GOT3 (cell line): ENCODE results near the gene SIRT1.
"Not testable (repeated sequence)": the region's sequence is repeated elsewhere in the genome, so short reads cannot be mapped to it uniquely, and the experiment has no call there.

ENCODE experiments used
- DNase-seq: peaks from one replicate; lab custom pipeline; 2025; ENCODE audit warnings: mixed read lengths; lab: John Stamatoyannopoulos, UW

The SIRT1 gene

GRCh38 chr10:67884313-67884841 is at the start of gene SIRT1:
TSS of gene SIRT1 (plus strand) at chr10:67884656. CDS start at chr10:67884722, 66 bp downstream.
- peak; percentile 78 for DNase-seq

- DNase-seq: not testable (repeated sequence)
These were observed 48.7 kb upstream of the SIRT1 start for GRCh38 chr10:67835541-67836394.

DNA sequence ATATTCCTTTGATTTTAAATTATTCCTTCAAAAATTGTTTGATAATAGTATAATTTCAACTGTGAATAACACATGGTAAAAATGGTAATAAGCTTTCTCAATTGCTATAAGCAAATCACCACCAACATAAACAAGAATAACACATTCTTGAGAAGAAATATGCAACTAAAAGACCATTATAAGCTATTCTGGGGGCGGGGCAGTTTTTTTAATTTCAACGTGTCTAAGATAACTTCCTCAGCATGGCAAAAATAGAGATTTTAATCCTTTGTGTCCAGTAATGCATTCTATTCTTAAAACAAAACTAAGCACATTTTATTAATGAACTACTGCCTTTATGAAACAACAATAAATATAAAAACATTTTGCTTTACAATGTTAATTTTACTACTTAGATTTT is 48.0 kb upstream of the SIRT1 start:
- DNase-seq: no peak

DNA sequence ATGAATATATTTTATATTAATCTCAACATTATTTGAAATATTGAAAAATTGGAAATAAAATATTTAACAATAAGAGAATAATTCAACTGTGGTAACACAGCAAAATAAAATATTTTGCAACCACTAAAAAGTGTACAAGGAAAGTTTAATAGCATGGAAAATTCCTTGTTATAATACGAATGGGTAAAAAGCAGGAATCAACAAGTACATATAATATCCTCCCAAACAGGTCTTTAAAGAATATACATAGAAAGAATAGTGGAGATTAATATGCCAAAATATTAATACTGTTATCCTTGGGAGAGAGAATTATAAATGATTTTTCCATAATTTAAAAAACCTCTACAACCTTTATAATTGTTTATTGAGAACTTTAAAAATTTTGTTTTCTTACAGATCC is 47.5 kb upstream of the SIRT1 start:
- no peak for DNase-seq

- DNase-seq: no peak
These were observed 46.7 kb upstream of the SIRT1 start, which contains the start of gene DNAJC12 for GRCh38 chr10:67837541-67838314. TSS of gene DNAJC12 (minus strand) at chr10:67838188. CDS start at chr10:67838011, 177 bp downstream.

GRCh38 chr10:67839511-67839910 is 44.9 kb upstream of the SIRT1 start:
- not testable (repeated sequence) for DNase-seq

DNA sequence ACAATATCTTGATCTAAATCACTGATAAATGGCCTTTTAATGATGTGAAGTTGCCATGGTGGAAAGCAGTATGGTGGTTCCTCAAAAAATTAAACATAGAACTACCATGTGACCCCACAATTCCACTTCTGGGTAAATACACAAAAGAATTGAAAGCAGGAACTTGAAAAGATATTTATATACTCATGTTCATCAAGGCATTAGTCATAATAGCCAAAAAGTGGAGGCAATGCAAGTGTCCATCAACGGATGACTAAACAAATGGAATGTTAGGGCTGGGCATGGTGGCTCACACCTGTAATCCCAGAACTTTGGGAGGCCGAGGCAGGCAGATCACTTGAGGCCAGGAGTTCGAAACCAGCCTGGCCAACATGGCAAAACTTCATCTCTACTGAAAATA is 44.5 kb upstream of the SIRT1 start:
- DNase-seq: no peak

DNA sequence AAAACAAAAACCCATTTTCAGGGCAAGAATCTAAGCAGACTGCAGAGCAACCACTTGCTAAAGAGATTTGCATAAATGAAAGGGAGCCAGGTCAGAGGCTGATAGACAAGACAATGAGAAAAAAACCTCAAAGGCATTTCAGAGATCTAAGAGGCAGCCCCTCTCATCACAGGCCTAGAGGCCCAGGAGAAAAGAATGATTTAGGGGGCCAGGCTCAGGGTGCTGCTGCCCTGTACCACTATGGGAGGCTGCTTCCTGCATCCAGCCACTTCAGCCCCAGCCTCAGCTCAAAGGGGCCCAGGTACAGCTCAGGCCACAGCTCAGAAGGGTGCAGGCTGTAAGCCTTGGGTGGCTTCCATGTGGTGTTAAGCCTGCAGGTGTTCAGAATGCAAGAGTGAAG is 42.7 kb upstream of the SIRT1 start:
- DNase-seq: no peak

DNA sequence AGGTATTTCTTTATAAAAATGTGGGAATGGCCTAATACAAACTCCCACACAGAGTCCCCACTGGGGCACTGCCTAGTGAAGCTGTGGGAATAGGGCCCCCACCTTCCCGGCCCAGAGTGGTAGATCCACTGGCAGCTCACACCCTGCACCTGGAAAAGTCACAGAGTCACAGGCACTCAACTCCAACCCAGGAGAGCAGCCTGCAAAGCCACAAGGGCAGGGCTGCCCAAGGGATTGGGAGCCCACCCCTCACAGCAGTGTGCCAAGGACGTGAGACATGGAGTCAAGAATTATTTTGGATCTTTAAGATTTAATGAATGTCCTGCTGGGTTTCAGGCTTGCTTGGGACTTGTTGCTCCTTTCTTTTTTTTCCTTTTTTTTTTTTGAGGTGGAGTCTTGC is 41.2 kb upstream of the SIRT1 start:
- DNase-seq: no peak

- peak; percentile 49 for DNase-seq
These were observed 35.0 kb upstream of the SIRT1 start for GRCh38 chr10:67849331-67850011.

DNA sequence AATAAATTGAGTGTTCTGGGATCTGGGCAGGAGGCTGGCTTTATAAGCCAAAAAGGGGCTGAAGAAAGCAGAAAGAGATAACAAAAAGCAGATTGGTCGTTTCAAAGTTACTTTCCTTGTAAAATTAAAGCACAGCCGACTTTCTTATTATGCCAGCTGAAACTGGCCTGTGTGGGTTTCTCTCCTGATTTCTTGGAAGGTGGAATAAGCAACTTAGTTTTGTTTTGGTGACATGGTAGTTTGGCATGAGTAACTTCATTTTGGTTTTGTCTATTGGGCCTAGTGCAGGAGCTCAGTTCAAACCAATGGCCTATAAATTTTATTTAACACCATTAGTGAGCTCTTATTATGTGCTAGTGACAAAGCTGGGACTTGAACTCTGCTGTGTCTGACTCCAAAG is 33.3 kb upstream of the SIRT1 start:
- DNase-seq: no peak

DNA sequence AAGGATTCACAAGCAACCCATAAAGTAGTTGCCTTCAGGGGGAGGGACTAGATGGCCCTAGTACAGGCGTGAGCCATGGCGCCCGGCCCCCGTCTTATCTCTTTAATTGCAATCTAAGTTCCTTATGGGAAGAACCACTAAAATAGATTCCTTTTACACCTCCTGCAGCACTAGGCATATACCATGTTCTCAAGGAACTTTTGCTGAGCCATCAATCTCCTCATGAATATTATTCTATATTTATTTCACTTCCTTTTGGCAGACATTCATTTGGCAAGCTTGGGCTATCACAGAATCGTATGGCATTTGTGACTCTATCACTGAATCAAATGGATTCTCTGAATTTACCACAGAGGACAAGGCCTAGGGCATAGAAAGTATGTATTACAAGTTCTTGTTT is 31.7 kb upstream of the SIRT1 start:
- DNase-seq: no peak

DNA sequence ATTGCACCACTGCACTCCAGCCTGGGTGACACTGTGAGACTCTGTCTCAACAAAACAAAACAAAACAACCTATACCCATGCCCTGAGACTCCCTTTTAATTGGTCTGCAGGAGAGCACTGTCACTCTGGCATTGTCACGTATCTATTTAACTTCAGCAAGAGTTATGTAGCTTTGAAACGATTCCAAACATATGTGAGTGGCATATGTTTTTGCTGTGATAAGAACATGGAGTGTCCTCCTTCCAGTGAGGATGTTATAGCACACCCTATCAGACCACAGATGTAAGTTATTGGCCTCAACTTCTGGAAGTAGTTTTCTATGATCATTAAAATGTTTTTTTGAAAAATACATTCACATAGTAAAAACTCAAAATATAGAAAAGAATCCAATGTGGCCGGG is 30.9 kb upstream of the SIRT1 start:
- no peak for DNase-seq

- no peak for DNase-seq
These were observed 25.5 kb upstream of the SIRT1 start for GRCh38 chr10:67858971-67859370.

DNA sequence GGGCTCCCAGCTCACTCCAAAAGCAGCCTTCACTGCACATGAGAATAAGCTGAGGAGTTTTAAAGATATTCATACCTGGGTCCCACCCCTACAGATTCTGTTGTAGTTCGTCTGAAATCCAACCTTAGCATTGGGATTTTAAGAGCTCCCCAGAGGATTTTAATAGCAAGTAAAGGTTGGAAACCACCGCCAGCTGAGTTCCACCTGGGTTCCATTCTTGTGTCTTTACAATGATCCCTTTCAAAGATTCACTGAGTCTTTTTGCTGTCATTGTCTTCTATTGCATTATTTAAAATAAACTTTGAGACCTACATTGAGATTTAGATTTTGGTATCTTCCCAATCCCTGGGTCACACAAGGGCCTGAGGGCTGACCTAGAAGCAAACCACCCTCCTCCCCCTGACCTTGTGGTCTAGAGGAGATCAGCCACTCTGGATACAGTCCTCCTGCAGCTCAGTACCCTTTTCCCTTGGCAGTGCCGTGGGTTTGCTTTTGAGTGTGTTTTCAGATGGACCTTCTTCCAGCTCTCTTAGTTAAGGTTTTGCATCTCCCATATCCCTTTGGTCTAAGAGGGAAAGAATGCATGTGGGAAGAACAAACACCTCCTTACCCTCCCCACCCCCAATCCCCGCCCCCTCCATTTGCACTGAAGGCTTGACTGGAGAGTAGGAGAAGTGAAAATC is 22.6 kb upstream of the SIRT1 start:
- DNase-seq: no peak

DNA sequence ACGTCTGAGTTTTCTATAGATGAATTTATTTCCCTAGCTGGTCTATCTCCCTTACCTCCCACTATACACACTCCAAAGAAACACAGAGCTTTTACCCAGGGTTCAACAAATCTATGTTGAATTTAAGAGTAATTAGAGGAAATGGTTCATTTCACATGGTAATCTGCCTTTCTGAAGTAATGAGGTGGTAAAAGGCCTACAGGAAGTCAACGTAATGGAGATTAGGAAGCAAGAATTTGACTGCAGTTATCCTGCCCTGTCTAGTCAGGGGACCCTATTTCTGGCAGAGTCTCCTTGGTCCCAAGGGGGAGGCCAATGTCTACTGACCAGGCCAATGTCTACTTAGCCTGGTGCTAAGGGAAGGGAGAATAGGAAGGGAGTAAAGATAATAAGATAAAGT is 21.4 kb upstream of the SIRT1 start:
- no peak for DNase-seq

GRCh38 chr10:67864607-67865371 is 19.7 kb upstream of the SIRT1 start:
- no peak for DNase-seq

GRCh38 chr10:67868132-67868531 is 16.3 kb upstream of the SIRT1 start:
- DNase-seq: no peak

GRCh38 chr10:67869996-67870395 is 14.5 kb upstream of the SIRT1 start:
- DNase-seq: no peak

DNA sequence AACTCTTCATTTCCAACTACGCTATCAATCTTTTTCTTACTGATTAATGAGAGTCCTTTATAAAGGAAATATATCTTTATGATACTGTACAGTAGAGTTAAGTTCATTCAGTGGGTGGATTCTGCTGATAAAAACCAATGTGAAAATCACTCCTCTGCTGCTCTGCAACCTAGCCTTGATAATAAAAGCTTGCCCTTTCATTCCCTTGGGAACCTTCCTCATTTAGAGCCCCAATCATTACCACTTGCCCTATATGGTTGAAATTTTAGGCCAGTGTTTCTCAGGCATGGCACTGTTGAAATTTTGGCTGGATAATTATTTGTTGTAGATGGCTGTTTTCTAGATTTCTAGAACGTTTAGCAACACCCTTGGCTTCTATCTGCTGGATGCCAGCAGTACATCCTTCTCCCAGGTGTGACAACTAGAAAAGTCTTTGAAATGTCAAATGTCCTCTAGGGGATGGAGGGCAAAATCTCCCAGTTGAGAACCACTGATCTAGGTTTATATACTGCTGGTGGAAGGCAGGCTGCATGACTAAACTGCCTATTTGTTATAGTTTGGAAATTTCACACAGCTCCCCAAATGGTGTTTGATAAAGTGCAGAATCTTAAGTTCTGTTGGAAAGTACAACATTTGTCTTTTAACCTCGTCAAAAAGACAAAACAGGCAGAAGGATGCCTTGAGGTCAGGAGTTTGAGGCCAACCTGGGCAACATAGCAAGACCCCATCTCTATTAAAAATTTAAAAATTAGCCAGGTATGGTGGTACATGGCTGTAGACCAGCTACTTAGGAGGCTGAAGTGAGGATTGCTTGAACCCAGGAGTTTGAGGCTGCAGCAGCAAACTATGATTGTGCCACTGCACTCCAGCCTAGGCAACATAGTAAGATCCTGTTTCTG is 8.9 kb upstream of the SIRT1 start:
- DNase-seq: no peak
